Measurements from ENCODE around the gene OPRD1. TPM values are rescaled to one million over a fixed set of nuclear protein-coding genes. Genes with fewer than 3 reads are reported as not detected.

Gene OPRD1
- total RNA-seq, 2 experiments from 2014 or later: not detected

- Histone ChIP-seq H3K4me2 (ENCODE audit: low read length) (no peak overlapping the region), H3K36me3 (ENCODE audit: insufficient read depth, low read length) (no peaks in the 10 kb centered on the region), H3K9me2 (ENCODE audit: insufficient read depth, low read length) (no peaks in the 10 kb centered on the region), H2AFZ (ENCODE audit: low read length) (no peak overlapping the region), H3K4me3 (ENCODE audit: low read depth, low read length, poor library complexity, severe bottlenecking) (no peak overlapping the region), H3K4me1 (ENCODE audit: insufficient read depth, low read length, poor library complexity, severe bottlenecking) (no peaks in the 10 kb centered on the region), H3K79me2 (ENCODE audit: insufficient read depth, low read depth, low read length) (no peaks in the 10 kb centered on the region), H4K20me1 (ENCODE audit: insufficient read depth, low read length) (no peaks in the 10 kb centered on the region), H3K27ac (ENCODE audit: low read depth, low read length, poor library complexity, severe bottlenecking) (no peak overlapping the region), H3K9me3 (ENCODE audit: low read length) (no peaks in the 10 kb centered on the region)
- intact Hi-C loops (cut with micrococcal nuclease; ENCODE audit: unreplicated experiment): no loop called here
- DNase-seq (ENCODE audit: low spot score): no peak
- BruUV-seq (replicated peaks): no TSS peak
- TF ChIP-seq CTCF (conservative IDR thresholded peaks at IDR 0.05; ENCODE audit: low read length) (no peak), EZH2phosphoT487 (IDR thresholded peaks at IDR 0.05; ENCODE audit: borderline replicate concordance, low read depth, low read length) (no peak)
- ChIA-PET CTCF (ENCODE audit: unreplicated experiment) (no interaction called here), POLR2A (interaction anchor here (1.0 kb wide), 1 partner anchor 11 kb away, joined by 5 read pairs; no protein-coding TSS in a partner anchor)
Measured at GRCh38 chr1:28835237-28835650, 23.3 kb downstream of the OPRD1 start.

GRCh38 chr1:28836421-28836956, 24.5 kb downstream of the OPRD1 start:
- DNase-seq (ENCODE audit: low spot score): no peak
- POLR2A ChIA-PET: interaction anchor here (0.6 kb wide), 1 partner anchor 113 kb away, joined by 3 read pairs; no protein-coding TSS in a partner anchor

More at GRCh38 chr1:28836421-28836956, 24.5 kb downstream of the OPRD1 start:
- Histone ChIP-seq H3K79me2 (ENCODE audit: insufficient read depth, low read depth, low read length) (no peaks in the 10 kb centered on the region), H3K4me3 (ENCODE audit: low read depth, low read length, poor library complexity, severe bottlenecking) (no peak overlapping the region), H3K4me1 (ENCODE audit: insufficient read depth, low read length, poor library complexity, severe bottlenecking) (no peaks in the 10 kb centered on the region), H3K9me2 (ENCODE audit: insufficient read depth, low read length) (no peaks in the 10 kb centered on the region), H3K36me3 (ENCODE audit: insufficient read depth, low read length) (no peaks in the 10 kb centered on the region), H3K4me2 (ENCODE audit: low read length) (no peak overlapping the region), H4K20me1 (ENCODE audit: insufficient read depth, low read length) (no peaks in the 10 kb centered on the region), H2AFZ (ENCODE audit: low read length) (no peak overlapping the region), H3K27ac (ENCODE audit: low read depth, low read length, poor library complexity, severe bottlenecking) (no peak overlapping the region), H3K9me3 (ENCODE audit: low read length) (no peaks in the 10 kb centered on the region)
- no peak for TF ChIP-seq CTCF (conservative IDR thresholded peaks at IDR 0.05; ENCODE audit: low read length)
- no peak for TF ChIP-seq EZH2phosphoT487 (IDR thresholded peaks at IDR 0.05; ENCODE audit: borderline replicate concordance, low read depth, low read length)
- intact Hi-C loops (cut with micrococcal nuclease; ENCODE audit: unreplicated experiment): no loop called here
- no TSS peak for BruUV-seq (replicated peaks)
- CTCF ChIA-PET (ENCODE audit: unreplicated experiment): no interaction called here

Data from OCI-LY7 (cell line).